Astrocyte (in vitro differentiated cells and primary cell): ENCODE data around the gene CCZ1. TPM values are rescaled to one million over a fixed set of nuclear protein-coding genes. Genes with fewer than 3 reads are reported as not detected.
"Not testable (repeated sequence)": the region's sequence is repeated elsewhere in the genome, so short reads cannot be mapped to it uniquely, and the experiment has no call there.

Source experiments
- DNase-seq: peaks from one replicate; pipeline ENCODE4 v3.0.0-alpha.2; 2010; ENCODE audit warnings: low read depth
- FAIRE-seq: peaks from 2 replicates; lab custom pipeline; 2011; peaks lifted over from hg19 to GRCh38; lab: Jason Lieb, UNC
- H2AFZ ChIP-seq: 2 replicates; pipeline ENCODE4 v1.6.0; 2012; ENCODE audit warnings: low read depth, low read length, inconsistent platforms
- H3K27ac ChIP-seq: 2 replicates; pipeline ENCODE4 v1.5.1; 2011; ENCODE audit warnings: low read depth, low read length, inconsistent platforms
- H3K27me3 ChIP-seq: 2 replicates; pipeline ENCODE4 v1.6.0; 2011; ENCODE audit warnings: low read length, inconsistent platforms; ENCODE audit not compliant: insufficient read depth
- H3K36me3 ChIP-seq: 2 replicates; pipeline ENCODE4 v1.5.1; 2011; ENCODE audit warnings: low read length, inconsistent platforms; ENCODE audit not compliant: insufficient read depth
- H3K4me1 ChIP-seq: 2 replicates; pipeline ENCODE4 v1.5.1; 2011; ENCODE audit warnings: low read length, inconsistent platforms; ENCODE audit not compliant: insufficient read depth
- H3K4me2 ChIP-seq: 2 replicates; pipeline ENCODE4 v1.6.0; 2012; ENCODE audit warnings: low read length, inconsistent platforms
- H3K4me3 ChIP-seq: 2 replicates; pipeline ENCODE4 v1.5.1; 2011; ENCODE audit warnings: low read depth, mild to moderate bottlenecking, low read length, inconsistent platforms; ENCODE audit not compliant: insufficient read depth
- H3K79me2 ChIP-seq: 2 replicates; pipeline ENCODE4 v1.6.0; 2012; ENCODE audit warnings: mild to moderate bottlenecking, low read length, inconsistent platforms; ENCODE audit not compliant: insufficient read depth
- H3K9ac ChIP-seq: 2 replicates; pipeline ENCODE4 v1.6.0; 2012; ENCODE audit warnings: mild to moderate bottlenecking, low read length, inconsistent platforms
- H3K9me3 ChIP-seq: 2 replicates; pipeline ENCODE4 v1.5.1; 2012; ENCODE audit warnings: low read depth, mild to moderate bottlenecking, low read length, inconsistent platforms; ENCODE audit not compliant: insufficient read depth
- H4K20me1 ChIP-seq: 2 replicates; pipeline ENCODE4 v1.6.0; 2012; ENCODE audit warnings: low read length, inconsistent platforms; ENCODE audit not compliant: insufficient read depth
- H3K27ac Mint-ChIP-seq: one replicate; pipeline ENCODE4 v1.8.0; 2021; ENCODE audit warnings: mild to moderate bottlenecking, mixed read lengths; ENCODE audit not compliant: unreplicated experiment
- H3K27me3 Mint-ChIP-seq: one replicate; pipeline ENCODE4 v1.8.0; 2021; ENCODE audit warnings: low read depth, mixed read lengths; ENCODE audit not compliant: unreplicated experiment
- H3K36me3 Mint-ChIP-seq: one replicate; pipeline ENCODE4 v1.8.0; 2021; ENCODE audit warnings: low read depth, mixed read lengths; ENCODE audit not compliant: unreplicated experiment
- H3K4me1 Mint-ChIP-seq: one replicate; pipeline ENCODE4 v1.8.0; 2021; ENCODE audit warnings: low read depth, mixed read lengths; ENCODE audit not compliant: unreplicated experiment
- H3K4me3 Mint-ChIP-seq: one replicate; pipeline ENCODE4 v1.8.0; 2021; ENCODE audit warnings: mild to moderate bottlenecking, moderate library complexity, mixed read lengths; ENCODE audit not compliant: unreplicated experiment
- H3K9me3 Mint-ChIP-seq: one replicate; pipeline ENCODE4 v1.8.0; 2021; ENCODE audit warnings: mild to moderate bottlenecking, mixed read lengths; ENCODE audit not compliant: unreplicated experiment
- CTCF ChIP-seq: IDR thresholded peaks from 2 replicates; pipeline ENCODE4 v1.5.1; 2011; ENCODE audit warnings: low read depth, mild to moderate bottlenecking, inconsistent platforms, low read length, moderate library complexity; ENCODE audit not compliant: insufficient read depth
- EZH2 ChIP-seq: IDR thresholded peaks from 2 replicates; pipeline ENCODE4 v1.6.1; 2012; ENCODE audit warnings: mild to moderate bottlenecking, low read length, inconsistent platforms; ENCODE audit not compliant: insufficient read depth
- total RNA-seq: library from RNA; stranded (reverse); gene quantifications from 2 replicates; pipeline ENCODE4 v1.2.1, GENCODE V29; 2021

Gene CCZ1
- total RNA-seq, 1 donor from 2014 or later = 69.2 TPM

- no peaks in the 10 kb centered on the region for H3K79me2 ChIP-seq
- Mint-ChIP-seq H3K9me3 (peaks cover 2% of the 10 kb centered on the region), H3K27ac (no peak overlapping the region), H3K4me3 (no peak overlapping the region), H3K27me3 (no peaks in the 10 kb centered on the region), H3K4me1 (peaks cover 2% of the 10 kb centered on the region), H3K36me3 (no peaks in the 10 kb centered on the region)
- H3K4me3 ChIP-seq = no peak overlapping the region
- FAIRE-seq (no peak), DNase-seq (no peak)
- no peak overlapping the region for H2AFZ ChIP-seq
- H3K4me1 ChIP-seq = no peaks in the 10 kb centered on the region
- H3K27me3 ChIP-seq = peaks cover 4% of the 10 kb centered on the region
- H4K20me1 ChIP-seq = no peaks in the 10 kb centered on the region
- no peak overlapping the region for H3K4me2 ChIP-seq
- no peak overlapping the region for H3K9ac ChIP-seq
- TF ChIP-seq CTCF = no peak
- no peak for TF ChIP-seq EZH2
- H3K36me3 ChIP-seq = no peaks in the 10 kb centered on the region
- H3K9me3 ChIP-seq = no peaks in the 10 kb centered on the region
- no peak overlapping the region for H3K27ac ChIP-seq
Measured at GRCh38 chr7:5870311-5870710, 28.2 kb upstream of the CCZ1 start.

GRCh38 chr7:5872326-5872725 lies 26.2 kb upstream of the CCZ1 start:
- no peaks in the 10 kb centered on the region for H3K36me3 ChIP-seq
- FAIRE-seq (no peak), DNase-seq (peak; percentile 10)
- no peak overlapping the region for H3K9ac ChIP-seq
- no peaks in the 10 kb centered on the region for H3K36me3 Mint-ChIP-seq
- peaks cover 2% of the 10 kb centered on the region for H3K4me1 Mint-ChIP-seq
- H3K9me3 ChIP-seq = no peaks in the 10 kb centered on the region
- H3K4me1 ChIP-seq = no peaks in the 10 kb centered on the region
- H4K20me1 ChIP-seq = no peaks in the 10 kb centered on the region
- H3K4me3 Mint-ChIP-seq = no peak overlapping the region
- H3K4me2 ChIP-seq = peak overlapping the region; percentile 6
- TF ChIP-seq CTCF (no peak), EZH2 (no peak)
- H3K27ac ChIP-seq = no peak overlapping the region
- no peaks in the 10 kb centered on the region for H3K27me3 Mint-ChIP-seq
- H2AFZ ChIP-seq = peak overlapping the region; percentile 18
- peak overlapping the region; percentile 28 for H3K4me3 ChIP-seq
- H3K9me3 Mint-ChIP-seq = peaks cover under 1% of the 10 kb centered on the region
- no peaks in the 10 kb centered on the region for H3K79me2 ChIP-seq
- no peak overlapping the region for H3K27ac Mint-ChIP-seq
- no peaks in the 10 kb centered on the region for H3K27me3 ChIP-seq

- not testable (repeated sequence) for H3K27me3 ChIP-seq, H3K79me2 ChIP-seq, H3K4me3 ChIP-seq, FAIRE-seq, H3K9ac ChIP-seq, H3K27ac Mint-ChIP-seq, H4K20me1 ChIP-seq, H3K36me3 ChIP-seq, H3K4me1 ChIP-seq, H3K4me2 ChIP-seq, H3K4me1 Mint-ChIP-seq, H3K27me3 Mint-ChIP-seq, H3K9me3 ChIP-seq, H3K9me3 Mint-ChIP-seq, H3K4me3 Mint-ChIP-seq, H3K36me3 Mint-ChIP-seq, H2AFZ ChIP-seq, H3K27ac ChIP-seq, DNase-seq
Measured at GRCh38 chr7:5879591-5879990, 18.9 kb upstream of the CCZ1 start.

GRCh38 chr7:5880106-5880505 lies 18.4 kb upstream of the CCZ1 start:
- not testable (repeated sequence) for H3K27me3 Mint-ChIP-seq, H2AFZ ChIP-seq, DNase-seq, H4K20me1 ChIP-seq, H3K4me2 ChIP-seq, H3K36me3 Mint-ChIP-seq, H3K9ac ChIP-seq, H3K4me3 Mint-ChIP-seq, H3K27ac Mint-ChIP-seq, H3K27me3 ChIP-seq, H3K36me3 ChIP-seq, FAIRE-seq, H3K4me1 Mint-ChIP-seq, H3K9me3 Mint-ChIP-seq, H3K79me2 ChIP-seq, H3K4me3 ChIP-seq, H3K9me3 ChIP-seq, H3K4me1 ChIP-seq, H3K27ac ChIP-seq

GRCh38 chr7:5884431-5884830 lies 14.1 kb upstream of the CCZ1 start:
- DNase-seq, H3K4me1 ChIP-seq, H3K4me1 Mint-ChIP-seq, H3K27ac Mint-ChIP-seq, H3K4me3 ChIP-seq, H4K20me1 ChIP-seq, FAIRE-seq, H3K4me2 ChIP-seq, H3K27me3 Mint-ChIP-seq, H3K36me3 Mint-ChIP-seq, H3K36me3 ChIP-seq, H3K27ac ChIP-seq, H2AFZ ChIP-seq, H3K27me3 ChIP-seq, H3K9me3 ChIP-seq, H3K4me3 Mint-ChIP-seq, H3K9me3 Mint-ChIP-seq, H3K79me2 ChIP-seq, H3K9ac ChIP-seq: not testable (repeated sequence)
